HG03439 (cell line): ENCODE results near the gene WDR74.
"Not testable (repeated sequence)": the region's sequence is repeated elsewhere in the genome, so short reads cannot be mapped to it uniquely, and the experiment has no call there.

Source experiments
- ATAC-seq: cut with Tn5 transposase; IDR thresholded peaks from one replicate; pipeline ENCODE4 v1.9.1; 2021; ENCODE audit warnings: mild to moderate bottlenecking, moderate library complexity; ENCODE audit not compliant: unreplicated experiment

WDR74 gene

DNA sequence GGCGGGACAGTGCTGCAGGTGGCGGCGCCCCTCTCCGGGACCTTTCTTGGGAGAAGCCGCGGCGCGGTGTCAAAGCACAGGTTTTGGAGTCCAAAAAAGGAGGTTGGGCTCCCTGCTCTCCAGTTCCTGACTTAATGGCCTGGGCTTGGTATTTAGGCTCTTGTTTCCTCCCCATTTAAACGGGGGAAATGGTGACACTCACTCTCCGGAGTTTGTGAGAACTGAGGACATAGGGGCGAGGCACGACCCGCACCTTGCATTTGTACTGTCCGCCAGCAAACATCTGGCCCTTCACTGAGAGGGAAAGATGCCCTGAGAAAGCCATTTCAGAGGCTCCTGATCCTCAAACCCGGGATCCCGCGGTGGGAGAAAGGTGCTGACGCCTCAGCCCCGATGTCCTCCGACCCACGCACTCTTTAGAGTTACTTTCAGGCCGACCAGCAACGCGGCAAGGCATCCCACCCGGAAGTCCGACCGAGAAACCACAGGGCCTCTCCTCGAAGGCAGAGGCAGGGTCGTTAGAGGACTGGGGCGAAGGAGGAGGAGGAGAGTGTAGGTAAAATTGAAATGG, 2.9 kb upstream of the WDR74 start:
- ATAC-seq, result no peak

GRCh38 chr11:62841361-62842170, 2.2 kb upstream of the WDR74 start:
- ATAC-seq, result peak; percentile 60

DNA sequence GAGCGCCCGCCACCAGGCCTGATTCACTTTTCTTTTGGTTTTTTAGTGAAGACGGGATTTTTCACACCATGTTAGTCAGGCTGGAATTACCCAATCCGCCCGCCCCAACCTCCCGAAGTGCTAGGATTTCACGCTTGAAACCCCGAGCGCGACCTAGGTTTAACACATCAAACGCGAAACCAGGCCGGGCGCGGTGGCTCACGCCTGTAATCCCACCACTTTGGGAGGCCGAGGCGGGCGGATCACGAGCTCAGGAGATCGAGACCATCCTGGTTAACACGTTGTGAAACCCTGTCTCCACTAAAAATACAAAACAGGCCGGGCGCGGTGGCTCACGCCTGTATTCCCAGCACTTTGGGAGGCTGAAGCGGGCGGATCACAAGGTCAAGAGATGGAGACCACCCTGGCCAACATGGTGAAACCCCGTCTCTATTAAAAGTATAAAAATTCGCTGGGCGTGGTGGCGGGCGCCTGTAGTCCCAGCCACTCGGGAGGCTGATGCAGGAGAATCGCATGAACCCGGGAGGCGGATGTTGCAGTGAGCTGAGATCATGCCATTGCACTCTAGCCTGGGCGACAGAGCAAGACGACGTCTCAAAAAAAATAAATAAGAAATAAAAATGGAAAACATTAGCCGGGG, 1.5 kb upstream of the WDR74 start:
- ATAC-seq, result peak; percentile 8

GRCh38 chr11:62835336-62835735, 4.1 kb downstream of the WDR74 start:
- ATAC-seq, result no peak

DNA sequence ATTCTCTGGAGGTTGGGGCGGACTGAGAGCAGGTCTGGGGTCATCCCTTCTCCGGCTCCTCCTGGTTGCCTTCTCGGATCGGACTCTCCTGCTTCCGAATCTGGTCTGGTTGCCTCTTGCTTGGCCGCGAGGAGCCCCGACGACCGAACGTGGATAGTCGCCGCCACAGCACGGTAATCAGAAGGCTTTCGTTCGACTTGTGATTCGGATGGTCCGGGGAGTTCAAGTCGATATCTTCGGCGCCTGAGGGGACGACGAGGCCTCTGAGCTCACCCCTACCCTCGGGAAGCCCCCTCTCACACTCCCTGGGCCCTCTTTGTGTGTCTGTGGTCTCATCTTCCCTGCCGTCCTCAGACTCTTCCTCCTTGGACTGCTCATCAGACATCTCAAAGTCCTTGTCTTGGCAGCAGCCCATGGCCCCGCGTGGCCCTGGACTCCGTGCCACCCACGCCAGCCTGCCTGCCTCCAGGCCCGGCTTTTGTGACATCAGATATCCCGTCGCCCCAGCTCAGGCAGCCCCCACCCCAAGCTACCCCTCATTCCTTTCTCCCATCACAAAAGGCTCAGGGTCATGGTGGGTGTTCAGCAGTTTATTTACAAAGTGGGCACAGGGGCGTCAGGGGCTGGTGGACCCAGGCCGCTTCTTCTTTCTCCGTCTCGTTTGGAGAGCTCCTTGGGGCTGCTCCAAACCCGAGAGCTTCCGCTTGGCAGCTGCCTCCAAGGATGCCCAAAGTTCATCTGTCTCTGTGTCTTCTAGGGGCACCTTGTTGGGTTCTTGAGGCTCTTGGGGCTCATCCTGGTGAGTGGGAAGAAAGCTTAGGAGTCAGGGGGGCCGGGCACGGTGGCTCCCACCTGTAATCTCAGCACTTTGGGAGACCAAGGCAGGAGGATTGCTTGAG, 6.8 kb downstream of the WDR74 start, which contains the start of gene TEX54:
Gene TEX54, minus strand, starts transcription at position 506 of the 899 bp plus-strand sequence.
- ATAC-seq, result peak; percentile 7

- peak; percentile 83 for ATAC-seq
These were observed 7.7 kb downstream of the WDR74 start, which contains the start of gene STX5 for GRCh38 chr11:62831520-62832335. STX5 (minus strand) TSS chr11:62832051; CDS start chr11:62831243, 808 bp downstream.

- no peak for ATAC-seq
These were observed 8.4 kb downstream of the WDR74 start for GRCh38 chr11:62830904-62831519.

DNA sequence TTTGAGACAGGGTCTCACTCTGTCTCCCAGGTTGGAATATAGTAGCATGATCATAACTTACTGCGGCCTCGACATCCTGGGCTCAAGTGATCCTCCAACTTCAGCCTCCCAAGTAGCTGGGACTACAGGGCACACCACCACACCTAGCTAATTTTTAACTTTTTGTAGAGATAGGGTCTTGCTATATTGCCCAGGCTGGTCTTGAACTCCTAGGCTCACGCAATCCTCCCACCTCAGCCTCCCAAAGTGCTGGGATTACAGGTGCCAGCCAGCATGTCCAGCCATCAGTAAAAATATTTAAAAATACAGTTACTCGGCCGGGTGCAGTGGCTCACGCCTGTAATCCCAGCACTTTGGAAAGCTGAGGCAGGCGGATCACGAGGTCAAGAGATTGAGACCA, 11.3 kb downstream of the WDR74 start:
- ATAC-seq, result not testable (repeated sequence)

GRCh38 chr11:62823677-62824076, 15.7 kb downstream of the WDR74 start:
- no peak for ATAC-seq

GRCh38 chr11:62817129-62817528, 22.3 kb downstream of the WDR74 start:
- ATAC-seq, result no peak

- ATAC-seq, result no peak
These were observed 22.8 kb downstream of the WDR74 start for GRCh38 chr11:62816557-62816956.

DNA sequence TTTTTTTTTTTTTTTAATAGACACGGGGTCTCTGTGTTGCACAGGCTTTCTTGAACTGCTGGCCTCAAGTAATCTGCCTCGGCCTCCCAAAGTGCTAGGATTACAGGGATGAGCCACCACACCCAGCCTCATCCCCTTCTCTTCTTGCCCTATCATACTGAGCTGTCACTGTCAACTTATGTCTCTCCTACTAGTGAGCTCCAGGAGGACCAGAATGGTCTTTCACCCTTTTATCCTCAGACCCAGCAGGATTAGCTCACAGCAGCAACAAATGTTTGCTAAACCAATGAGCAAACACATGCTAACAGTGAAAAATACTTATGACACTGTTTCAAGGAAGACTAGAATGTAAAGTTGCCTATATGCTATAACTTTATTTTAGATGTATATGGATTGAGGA, 27.7 kb downstream of the WDR74 start:
- no peak for ATAC-seq

DNA sequence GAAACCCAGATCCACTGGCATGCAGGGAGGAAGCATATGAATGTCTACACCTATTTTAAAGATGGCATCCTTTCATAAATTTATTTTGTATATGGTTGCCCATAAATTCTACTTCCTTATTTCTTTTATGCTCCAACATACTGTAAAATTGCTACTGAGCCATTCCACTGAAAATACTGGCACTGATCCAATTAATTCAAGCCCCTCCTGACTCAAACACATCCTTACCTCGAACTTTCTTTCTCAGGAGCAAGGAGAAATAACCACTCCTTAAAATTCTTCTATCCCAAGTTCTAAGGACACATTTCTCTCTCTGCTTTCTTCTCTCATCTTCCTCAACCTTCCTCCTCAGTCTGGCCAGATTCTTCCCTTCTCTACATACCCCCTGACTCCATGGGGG, 28.6 kb downstream of the WDR74 start:
- no peak for ATAC-seq

DNA sequence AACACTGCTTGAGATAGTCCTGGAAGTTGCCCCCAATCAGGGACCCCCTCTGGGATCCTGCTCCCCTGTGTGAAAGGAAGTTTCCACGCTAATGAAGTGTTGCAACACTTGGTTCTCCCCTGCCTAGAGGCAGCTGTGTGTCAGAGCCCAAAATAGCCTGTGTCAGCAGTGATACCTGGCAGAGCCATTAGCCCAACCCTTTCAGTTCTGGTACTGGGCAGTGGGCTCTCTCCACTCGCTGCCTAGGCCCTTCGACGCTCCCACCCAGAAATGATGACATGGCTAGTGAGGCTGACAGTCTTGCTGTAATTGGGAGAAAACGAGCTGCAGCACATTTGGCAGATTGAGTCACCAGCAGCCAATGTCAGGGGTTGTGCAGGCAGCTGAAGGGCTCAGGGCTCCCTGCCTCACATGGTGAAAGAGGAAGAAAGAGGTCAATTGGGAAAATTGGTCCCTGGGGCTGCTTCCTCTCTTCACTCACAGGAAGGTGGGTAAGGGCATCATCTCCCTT, 32.7 kb downstream of the WDR74 start:
- ATAC-seq, result no peak

DNA sequence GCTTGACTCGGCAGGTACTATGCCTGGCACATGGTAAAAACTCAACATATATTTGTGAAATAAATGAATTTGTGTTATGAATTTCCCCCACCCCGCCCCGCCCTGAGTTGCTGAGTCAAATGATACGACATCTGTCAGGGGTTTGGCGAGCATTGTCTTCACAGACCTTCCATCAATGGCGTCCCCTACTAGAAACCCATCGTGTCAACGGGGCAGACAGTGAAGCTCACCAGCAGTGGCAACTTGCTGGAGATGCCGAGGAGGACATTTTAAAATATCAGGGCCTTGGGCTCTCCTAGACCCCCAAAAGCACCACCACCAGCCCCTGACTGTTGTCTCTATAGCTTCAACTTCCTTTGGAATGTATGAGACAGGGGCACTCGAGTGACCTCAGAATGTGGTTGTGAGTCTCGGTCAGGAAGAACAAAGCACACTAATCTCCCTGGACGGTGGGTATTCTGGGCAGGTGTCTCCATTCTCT, 33.4 kb downstream of the WDR74 start:
- no peak for ATAC-seq

DNA sequence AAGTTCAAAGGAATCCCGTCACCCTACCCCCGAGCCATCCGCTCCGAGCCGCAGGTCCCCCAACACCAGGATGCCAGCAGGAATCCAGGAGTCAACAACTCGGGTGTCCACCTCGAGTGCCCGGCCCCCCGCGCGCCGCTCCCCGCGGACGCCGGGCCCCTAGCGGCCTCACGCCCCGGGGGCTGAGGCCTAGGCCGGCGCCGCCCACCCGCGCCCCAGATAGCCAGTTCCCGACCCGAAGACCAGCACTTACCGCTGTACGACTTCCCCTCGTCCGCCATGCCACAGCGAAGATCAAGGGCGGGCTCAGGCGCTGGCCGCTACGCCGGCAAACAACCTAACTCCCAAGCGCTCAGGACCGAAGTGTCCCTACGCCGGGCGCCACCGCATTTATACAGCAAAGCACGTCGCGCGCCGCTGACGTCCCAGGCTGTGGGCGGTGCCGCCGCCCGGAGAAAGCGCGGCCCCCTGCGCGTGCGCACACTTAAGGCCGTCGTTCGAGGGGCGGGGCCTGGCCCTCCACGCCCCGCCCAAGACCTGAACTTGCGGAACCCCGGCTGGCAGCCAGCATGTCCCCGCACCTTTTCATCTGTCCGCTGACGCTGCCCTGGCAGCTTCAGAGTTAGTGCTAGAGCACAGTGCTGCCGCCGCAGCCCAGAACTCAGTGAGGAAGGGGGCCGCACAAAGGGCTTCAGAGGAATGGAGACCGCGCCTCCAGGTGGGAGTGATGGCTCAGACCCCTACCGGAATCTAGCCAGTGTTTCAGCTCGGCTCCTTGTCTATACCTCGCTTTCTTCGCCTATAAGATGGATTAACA, 34.1 kb downstream of the WDR74 start, which contains the start of gene NXF1:
Gene NXF1, minus strand, starts transcription at position 365 of the 817 bp plus-strand sequence. Its CDS starts 84 bp downstream, at position 281.
- ATAC-seq, result peak; percentile 83

DNA sequence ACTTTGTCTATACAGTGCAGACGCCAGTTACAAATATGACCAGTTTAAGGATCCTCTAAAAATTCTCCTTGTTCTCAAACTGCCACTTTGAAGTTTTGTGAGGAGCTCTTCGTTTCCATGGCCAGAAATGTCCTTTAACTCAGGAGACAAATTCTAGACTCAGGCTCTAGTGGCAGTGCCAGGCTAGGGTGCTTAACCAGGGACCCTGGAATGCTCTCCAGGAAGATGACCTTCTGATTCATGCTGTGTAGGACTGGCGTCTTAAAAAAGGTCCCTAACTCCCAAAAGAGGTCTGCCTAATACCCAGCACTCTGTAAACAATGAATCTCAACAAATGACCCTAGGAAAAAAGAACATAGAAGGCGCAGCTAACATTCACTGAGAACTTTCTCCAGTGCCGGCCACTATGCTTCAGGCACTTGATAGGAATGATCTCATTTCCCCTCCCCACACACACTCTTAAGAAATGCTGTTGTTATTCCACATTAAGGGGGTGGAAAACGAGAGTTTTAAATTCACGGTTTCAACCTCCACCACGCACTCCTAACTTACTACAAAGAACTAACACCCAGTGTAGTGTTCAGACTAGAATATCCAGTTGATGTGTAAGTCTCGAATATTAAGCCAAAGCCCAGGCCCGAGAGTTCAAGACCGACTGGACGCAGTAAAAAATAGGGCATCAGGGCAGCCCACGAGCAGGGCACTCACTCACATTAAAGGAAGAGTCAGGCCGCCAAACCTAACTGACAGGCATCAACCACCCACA, 34.9 kb downstream of the WDR74 start:
- ATAC-seq, result no peak
